ENCODE data around the gene POLR1A.

POLR1A gene

DNA sequence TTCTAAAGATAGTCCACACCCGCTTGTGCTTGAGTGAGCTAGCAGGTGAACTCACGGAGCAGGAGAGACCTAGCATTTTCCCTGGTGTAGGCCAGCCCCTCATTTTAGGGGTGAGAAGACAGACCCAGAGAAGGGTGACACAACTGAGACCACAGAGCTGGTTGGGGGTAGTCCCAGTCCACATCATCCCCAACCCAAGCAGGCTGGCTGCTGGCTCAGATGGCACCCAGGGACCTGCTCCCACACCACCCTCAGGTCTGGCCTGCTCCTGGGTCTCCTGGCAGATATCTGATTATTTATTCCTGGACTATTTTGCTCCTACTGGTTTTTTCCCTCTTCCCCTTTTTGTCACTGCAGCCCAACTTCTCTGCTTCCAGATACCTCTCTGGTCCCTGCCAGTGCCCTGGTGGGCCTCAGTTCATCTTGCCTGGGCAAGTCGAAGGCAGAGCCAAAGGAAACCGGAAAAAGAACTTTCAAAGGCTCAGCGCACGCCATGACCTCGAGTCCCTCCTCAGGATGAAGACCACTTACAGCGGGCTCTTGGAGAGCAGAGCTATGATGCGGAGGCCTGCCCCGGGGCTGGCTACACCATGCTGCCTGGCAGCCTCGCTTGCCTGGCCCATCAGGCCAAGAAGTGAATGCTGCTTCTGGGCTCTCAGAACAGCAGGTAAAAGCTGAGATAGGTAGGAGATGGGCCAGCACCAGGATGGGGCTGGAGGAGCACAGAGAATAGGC lies 72.7 kb downstream of the POLR1A start:
- Mint-ChIP-seq H3K27me3 (ENCODE audit: low read depth) (no peaks in the 10 kb centered on the region), H3K27ac (peak overlapping the region; percentile 63), H3K36me3 (ENCODE audit: low read depth) (peaks cover 56% of the 10 kb centered on the region), H3K4me3 (no peak overlapping the region), H3K4me1 (ENCODE audit: low read depth) (peaks cover 45% of the 10 kb centered on the region), H3K9me3 (no peaks in the 10 kb centered on the region)

DNA sequence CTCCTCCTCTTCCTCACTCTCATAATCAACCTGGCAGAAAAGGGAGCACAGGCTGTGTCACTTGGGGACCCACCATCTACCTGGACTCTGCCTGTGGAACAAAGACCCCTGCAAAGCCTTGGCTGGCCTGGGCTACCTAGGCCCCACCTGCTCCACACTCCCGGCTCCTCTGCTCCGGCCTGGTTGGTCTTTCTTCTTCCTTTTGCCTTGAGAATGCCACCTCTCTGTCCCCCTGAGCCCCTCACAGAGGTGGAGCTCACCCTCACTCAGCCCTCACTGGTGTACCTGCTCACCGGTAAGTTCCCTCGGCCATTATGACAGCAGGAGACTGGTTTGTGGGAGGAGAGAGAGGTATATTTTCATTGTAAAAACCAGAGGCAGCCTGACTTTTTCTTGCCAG lies 74.1 kb downstream of the POLR1A start:
- H3K36me3 Mint-ChIP-seq (ENCODE audit: low read depth), result peaks cover 60% of the 10 kb centered on the region
- no peak overlapping the region for H3K27ac Mint-ChIP-seq
- H3K27me3 Mint-ChIP-seq (ENCODE audit: low read depth), result no peaks in the 10 kb centered on the region
- H3K4me3 Mint-ChIP-seq, result no peak overlapping the region
- H3K9me3 Mint-ChIP-seq, result no peaks in the 10 kb centered on the region
- H3K4me1 Mint-ChIP-seq (ENCODE audit: low read depth), result peaks cover 33% of the 10 kb centered on the region

DNA sequence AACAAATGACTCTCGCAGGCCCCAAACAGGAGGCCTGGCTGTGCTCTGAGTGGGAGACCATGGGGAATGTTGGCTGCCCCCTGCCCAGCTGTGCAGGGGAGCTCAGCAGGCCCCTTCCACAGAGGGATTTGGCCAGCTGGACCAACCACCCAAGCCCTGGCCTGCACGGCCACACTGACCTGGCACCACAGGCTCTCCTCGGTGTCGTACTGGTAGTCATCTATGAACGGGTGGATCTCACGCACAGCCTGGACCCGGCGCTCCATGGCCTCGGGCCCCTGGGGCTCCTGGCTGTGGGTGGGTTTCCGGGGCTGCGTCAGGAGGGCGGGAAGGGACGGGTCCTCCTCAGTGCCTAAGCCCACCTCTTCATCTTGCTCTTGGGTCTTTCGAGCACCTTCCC lies 74.5 kb downstream of the POLR1A start:
- Mint-ChIP-seq H3K4me1 (ENCODE audit: low read depth) (peaks cover 31% of the 10 kb centered on the region), H3K4me3 (no peak overlapping the region), H3K27me3 (ENCODE audit: low read depth) (no peaks in the 10 kb centered on the region), H3K27ac (no peak overlapping the region), H3K9me3 (no peaks in the 10 kb centered on the region), H3K36me3 (ENCODE audit: low read depth) (peaks cover 62% of the 10 kb centered on the region)

DNA sequence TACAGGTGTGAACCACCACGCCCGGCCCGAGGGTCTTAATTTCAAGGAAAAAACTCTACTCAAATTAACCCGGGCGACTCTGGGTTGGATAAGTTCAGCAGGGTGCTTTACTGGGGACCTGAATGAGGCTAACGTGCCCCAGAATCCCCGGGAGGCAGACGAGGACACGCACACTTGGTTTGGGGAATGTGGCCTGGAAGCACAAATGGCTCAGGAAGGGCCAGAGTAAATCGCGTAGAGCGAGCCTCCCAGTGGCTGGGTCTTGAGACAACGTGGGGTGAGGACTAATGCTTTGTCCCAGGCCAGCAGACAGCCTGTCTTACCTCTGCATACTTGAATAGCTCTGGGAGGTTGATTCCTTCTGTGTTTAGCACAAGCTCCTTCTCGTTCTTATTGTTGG lies 75.8 kb downstream of the POLR1A start:
- Mint-ChIP-seq H3K36me3 (ENCODE audit: low read depth) (peaks cover 68% of the 10 kb centered on the region), H3K9me3 (no peaks in the 10 kb centered on the region), H3K4me3 (no peak overlapping the region), H3K27ac (peak overlapping the region; percentile 34), H3K27me3 (ENCODE audit: low read depth) (no peaks in the 10 kb centered on the region), H3K4me1 (ENCODE audit: low read depth) (peaks cover 20% of the 10 kb centered on the region)

DNA sequence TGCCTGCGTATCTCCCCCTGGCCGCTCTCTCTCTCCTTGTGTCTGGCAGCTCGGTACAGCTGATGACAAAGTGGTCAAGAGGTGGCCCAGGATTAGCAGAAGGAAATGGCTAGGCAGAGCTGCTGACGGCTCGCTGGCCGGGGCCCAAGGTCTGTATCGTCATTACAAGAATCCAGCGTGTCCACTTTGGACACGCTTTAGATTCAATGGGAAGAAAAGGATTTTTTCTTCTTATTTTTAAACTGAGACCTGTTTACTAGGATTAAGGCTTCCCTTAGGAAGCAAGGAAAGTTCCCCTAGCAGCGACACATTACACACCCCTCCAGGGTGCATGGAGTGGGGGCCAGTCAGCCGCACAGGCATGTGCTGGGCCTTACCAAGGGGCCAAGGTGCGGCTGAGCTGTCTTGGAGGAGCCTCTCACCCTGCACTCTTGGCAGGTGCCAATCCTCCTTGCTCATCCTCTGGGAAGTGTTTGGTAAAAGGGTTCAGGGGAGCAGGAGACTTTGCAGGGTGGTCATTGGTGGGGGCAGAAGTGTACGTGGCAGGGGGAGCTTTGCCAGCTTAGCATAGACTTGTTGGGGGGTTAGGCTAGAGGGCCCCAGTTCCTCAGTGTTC lies 76.8 kb downstream of the POLR1A start:
- H3K9me3 Mint-ChIP-seq, result no peaks in the 10 kb centered on the region
- peaks cover 11% of the 10 kb centered on the region for H3K4me1 Mint-ChIP-seq (ENCODE audit: low read depth)
- H3K36me3 Mint-ChIP-seq (ENCODE audit: low read depth), result peaks cover 63% of the 10 kb centered on the region
- H3K4me3 Mint-ChIP-seq, result no peak overlapping the region
- no peak overlapping the region for H3K27ac Mint-ChIP-seq
- H3K27me3 Mint-ChIP-seq (ENCODE audit: low read depth), result no peaks in the 10 kb centered on the region

DNA sequence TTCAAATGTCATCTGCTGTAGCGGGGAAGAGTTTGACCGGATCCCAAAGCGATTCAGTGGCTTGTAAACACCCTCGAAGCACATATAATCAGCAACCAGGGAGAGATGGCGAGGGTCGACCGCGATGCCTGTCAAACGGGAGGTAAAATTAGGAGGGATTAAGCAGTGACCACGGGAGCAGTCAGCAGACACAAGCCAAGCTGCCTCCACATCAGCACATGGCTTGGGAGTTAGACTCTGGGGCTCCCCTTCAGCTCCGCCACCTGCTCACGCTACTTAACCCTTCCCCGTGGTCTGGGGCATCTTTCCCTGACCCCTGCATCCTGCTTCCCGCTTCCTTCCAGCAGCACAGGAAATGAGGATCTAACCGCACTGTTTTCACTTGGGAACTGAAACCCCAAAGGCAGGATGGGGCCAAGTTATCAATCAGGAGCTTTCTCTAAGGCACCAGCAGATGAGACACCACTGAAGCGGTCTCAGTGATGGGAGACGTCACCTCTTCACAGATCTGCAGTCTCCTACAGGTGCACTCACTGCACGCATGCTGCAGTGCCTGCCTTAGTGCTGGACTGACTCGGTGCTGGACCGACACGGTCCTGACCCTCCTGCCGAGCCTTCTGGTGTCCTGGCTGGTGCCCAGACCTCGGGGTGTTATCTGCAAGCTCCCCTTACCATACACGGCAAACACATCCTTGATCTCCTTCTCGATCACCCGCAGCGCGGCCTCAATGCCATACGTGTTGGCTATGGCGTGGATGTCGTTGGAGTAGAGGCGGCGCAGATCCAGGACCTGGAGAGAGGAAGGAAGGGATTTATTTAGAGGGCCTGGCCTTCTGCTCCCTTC lies 77.5 kb downstream of the POLR1A start:
- Mint-ChIP-seq H3K27ac (no peak overlapping the region), H3K4me1 (ENCODE audit: low read depth) (peaks cover 9% of the 10 kb centered on the region), H3K36me3 (ENCODE audit: low read depth) (peaks cover 66% of the 10 kb centered on the region), H3K4me3 (no peak overlapping the region), H3K9me3 (no peaks in the 10 kb centered on the region), H3K27me3 (ENCODE audit: low read depth) (no peaks in the 10 kb centered on the region)

DNA sequence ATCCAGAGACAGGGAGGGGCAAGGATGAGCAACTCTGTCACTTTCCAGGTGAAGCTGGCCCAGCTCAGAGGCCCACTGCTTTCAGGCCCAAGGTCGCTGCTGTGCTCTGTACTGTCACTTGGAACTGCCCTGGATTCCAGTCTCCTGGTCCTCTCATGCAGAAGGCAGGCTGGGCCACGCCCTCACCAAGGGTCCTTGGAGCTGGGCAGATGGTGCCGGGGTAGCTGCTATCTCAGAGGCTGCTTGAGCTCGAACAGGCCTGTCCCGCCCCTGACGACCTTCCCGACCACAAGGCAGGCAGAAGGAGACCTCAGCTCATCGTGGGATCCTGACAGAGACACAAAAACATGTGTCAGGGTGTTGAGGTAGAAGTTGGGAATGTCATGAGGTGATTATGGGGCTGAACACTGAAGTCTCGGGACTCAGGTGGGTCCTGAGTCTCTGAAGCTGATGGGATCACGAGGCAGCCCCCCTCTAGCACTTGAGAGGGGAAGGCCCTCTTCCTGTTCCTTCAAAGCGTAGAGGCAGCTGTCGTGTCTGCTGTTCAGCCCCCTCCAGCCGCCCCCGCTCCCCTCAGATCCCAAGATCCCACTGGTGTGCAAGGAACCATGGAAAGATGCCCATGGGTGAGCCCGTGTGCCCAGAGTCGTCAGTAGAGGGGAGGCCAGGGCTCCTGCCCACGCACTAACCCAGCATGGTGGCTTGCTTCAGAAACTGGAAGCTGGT lies 78.3 kb downstream of the POLR1A start:
- Mint-ChIP-seq H3K4me3 (no peak overlapping the region), H3K27ac (no peak overlapping the region), H3K4me1 (ENCODE audit: low read depth) (peaks cover 5% of the 10 kb centered on the region), H3K36me3 (ENCODE audit: low read depth) (peaks cover 60% of the 10 kb centered on the region), H3K27me3 (ENCODE audit: low read depth) (no peaks in the 10 kb centered on the region), H3K9me3 (no peaks in the 10 kb centered on the region)

DNA sequence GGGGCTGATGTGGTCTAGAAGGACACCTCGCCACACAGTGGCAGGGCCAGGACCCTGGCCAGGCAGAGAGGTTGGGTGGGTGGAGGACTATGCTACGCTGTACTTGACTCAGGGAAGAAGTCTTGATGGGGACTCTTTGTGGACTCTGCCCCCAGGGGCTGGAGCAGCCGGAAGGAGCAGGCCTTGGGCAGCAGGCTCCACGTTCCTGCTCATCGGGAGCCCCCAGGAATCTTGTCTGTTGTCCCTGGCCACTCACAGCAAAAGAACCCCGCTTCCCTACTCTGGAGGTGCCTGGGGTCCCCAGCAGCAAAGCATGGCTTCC lies 79.0 kb downstream of the POLR1A start:
- no peaks in the 10 kb centered on the region for H3K27me3 Mint-ChIP-seq (ENCODE audit: low read depth)
- no peak overlapping the region for H3K27ac Mint-ChIP-seq
- peaks cover 2% of the 10 kb centered on the region for H3K4me1 Mint-ChIP-seq (ENCODE audit: low read depth)
- no peak overlapping the region for H3K4me3 Mint-ChIP-seq
- peaks cover 53% of the 10 kb centered on the region for H3K36me3 Mint-ChIP-seq (ENCODE audit: low read depth)
- no peaks in the 10 kb centered on the region for H3K9me3 Mint-ChIP-seq

DNA sequence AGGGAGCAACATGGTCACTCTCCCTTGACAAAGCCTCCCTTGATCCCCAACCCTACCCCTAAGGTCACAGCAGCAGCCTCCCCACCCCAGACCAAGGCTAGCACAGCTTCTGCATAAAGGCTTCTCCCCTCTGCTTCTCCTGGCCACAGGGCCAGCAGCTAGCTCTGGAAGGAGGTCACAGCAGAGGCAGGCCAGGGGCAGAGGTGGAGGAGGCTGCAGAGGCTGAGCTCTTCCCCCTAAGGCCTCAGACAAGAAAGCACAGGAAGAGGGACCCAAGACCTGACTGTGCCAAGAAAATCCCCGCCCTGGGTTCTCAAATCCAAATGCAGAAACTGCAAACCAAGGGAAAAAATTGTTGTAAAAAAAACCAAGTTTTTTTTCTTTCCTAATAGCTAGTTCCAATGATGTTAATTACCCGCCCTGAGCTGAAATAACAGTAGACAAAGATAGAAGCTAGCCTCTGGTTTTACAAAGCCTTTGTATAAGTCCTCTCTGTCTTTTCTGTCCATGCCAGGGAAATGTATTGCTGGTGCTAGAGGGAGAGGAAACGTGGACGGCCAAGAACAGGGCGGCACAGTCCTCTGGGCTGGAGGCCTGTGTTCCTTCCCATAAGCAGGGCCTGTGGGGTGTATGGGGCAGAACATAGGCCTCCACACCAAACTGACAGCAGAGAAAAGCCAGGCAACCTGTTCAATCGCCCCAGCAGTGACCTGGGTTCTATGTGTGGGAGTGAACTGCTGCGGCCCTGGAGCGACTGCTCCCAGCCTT lies 79.5 kb downstream of the POLR1A start:
- H3K9me3 Mint-ChIP-seq, result no peaks in the 10 kb centered on the region
- H3K36me3 Mint-ChIP-seq (ENCODE audit: low read depth), result peaks cover 49% of the 10 kb centered on the region
- H3K4me3 Mint-ChIP-seq, result no peak overlapping the region
- no peaks in the 10 kb centered on the region for H3K27me3 Mint-ChIP-seq (ENCODE audit: low read depth)
- H3K27ac Mint-ChIP-seq, result no peak overlapping the region
- H3K4me1 Mint-ChIP-seq (ENCODE audit: low read depth), result peaks cover 2% of the 10 kb centered on the region

DNA sequence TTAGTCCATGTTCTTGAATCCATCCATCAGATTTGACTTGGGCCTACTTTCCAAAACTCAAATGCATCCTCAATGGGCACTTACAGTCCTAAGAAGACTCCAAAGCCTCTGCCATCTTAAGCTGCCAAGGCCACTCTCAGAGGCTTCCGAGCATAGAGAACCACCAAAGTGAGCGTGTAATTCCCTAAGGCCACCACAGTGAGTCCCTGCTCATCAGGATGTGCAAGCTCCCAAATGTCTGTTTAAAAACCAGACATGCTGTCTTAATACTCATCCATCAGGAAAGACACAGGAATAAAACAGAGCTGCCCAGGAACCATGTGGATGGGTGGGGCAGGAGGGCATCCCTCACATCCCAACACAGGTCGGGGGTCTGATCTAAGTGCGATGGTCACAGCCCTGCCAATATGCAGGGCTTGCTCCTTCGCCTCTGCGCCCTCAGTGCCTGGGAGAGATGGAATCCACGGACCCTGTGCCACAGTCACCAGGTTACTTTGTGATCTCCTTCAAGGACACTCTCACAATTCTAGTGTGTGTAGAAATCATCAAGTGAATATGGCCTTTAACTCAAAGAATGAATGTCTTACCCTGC lies 80.4 kb downstream of the POLR1A start:
- no peaks in the 10 kb centered on the region for H3K9me3 Mint-ChIP-seq
- H3K27me3 Mint-ChIP-seq (ENCODE audit: low read depth), result no peaks in the 10 kb centered on the region
- peaks cover 2% of the 10 kb centered on the region for H3K4me1 Mint-ChIP-seq (ENCODE audit: low read depth)
- H3K36me3 Mint-ChIP-seq (ENCODE audit: low read depth), result peaks cover 45% of the 10 kb centered on the region
- no peak overlapping the region for H3K4me3 Mint-ChIP-seq
- no peak overlapping the region for H3K27ac Mint-ChIP-seq

DNA sequence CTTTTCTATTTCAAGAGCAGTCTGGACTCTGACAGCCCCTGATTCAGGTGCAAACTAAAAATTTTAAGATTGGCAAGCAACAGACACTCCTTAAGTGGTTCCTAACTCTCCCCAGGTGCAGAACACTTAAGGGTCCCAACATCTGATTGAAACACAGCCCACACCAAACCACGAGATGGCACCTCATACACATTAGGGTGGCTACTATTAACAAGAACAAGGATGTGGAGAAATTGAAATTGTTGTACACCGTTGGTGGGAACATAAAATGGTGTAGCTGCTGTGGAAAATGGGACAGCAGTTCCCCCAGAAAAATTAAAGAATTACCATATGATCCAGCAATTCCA lies 82.3 kb downstream of the POLR1A start:
- no peaks in the 10 kb centered on the region for H3K27me3 Mint-ChIP-seq (ENCODE audit: low read depth)
- H3K4me1 Mint-ChIP-seq (ENCODE audit: low read depth), result peaks cover 6% of the 10 kb centered on the region
- H3K36me3 Mint-ChIP-seq (ENCODE audit: low read depth), result peaks cover 32% of the 10 kb centered on the region
- H3K27ac Mint-ChIP-seq, result no peak overlapping the region
- H3K4me3 Mint-ChIP-seq, result no peak overlapping the region
- no peaks in the 10 kb centered on the region for H3K9me3 Mint-ChIP-seq

DNA sequence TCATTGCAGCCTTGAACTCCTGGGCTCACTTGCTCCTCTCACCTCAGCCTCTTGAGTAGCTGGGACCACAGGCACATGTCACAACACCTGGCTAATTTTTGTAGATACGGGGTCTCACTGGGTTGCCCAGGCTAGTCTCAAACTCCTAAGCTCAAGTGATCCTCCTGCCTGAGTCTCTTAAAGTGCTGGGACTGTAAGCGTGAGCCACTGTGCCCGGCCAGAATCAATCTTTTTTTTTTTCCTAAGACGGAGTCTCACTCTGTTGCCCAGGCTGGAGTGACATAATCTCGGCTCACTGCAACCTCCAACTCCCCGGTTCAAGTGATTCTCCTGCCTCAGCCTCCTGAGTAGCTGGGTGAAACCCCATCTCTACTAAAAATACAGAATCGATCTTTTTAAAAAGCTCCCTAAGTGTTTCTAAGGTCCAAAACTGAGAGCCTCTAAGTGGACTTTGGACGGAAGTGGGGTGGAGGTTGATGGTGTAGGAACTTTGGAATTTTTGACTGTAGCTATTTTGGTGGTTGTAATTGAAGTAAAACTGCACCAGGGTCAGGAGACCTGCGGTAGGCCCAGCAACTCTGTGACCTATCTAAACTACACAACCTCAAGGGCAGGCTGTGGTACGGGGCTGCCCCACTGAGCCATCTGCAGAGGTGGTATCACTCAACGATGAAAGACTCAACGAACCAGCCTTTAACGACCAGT lies 82.9 kb downstream of the POLR1A start:
- H3K9me3 Mint-ChIP-seq, result no peaks in the 10 kb centered on the region
- no peak overlapping the region for H3K27ac Mint-ChIP-seq
- peaks cover 31% of the 10 kb centered on the region for H3K36me3 Mint-ChIP-seq (ENCODE audit: low read depth)
- H3K27me3 Mint-ChIP-seq (ENCODE audit: low read depth), result no peaks in the 10 kb centered on the region
- H3K4me1 Mint-ChIP-seq (ENCODE audit: low read depth), result peaks cover 7% of the 10 kb centered on the region
- no peak overlapping the region for H3K4me3 Mint-ChIP-seq

Data from T-helper 1 cell treated with Interleukin-12 subunit alpha and Interleukin-12 subunit beta and Interleukin-4 antibody, amounts not matched to agents 30 μg/mL and 1 μg/mL, for 36 hours (primary cell).